ENCODE data around the gene TRIM42. TPM values are rescaled to one million over a fixed set of nuclear protein-coding genes. Genes with fewer than 3 reads are reported as not detected.

Gene TRIM42
- total RNA-seq, 1 donor from 2014 or later, result not detected

GRCh38 chr3:140682586-140682985, 4.7 kb downstream of the TRIM42 start:
- H3K27me3 Mint-ChIP-seq (ENCODE audit: unreplicated experiment), result no peaks in the 10 kb centered on the region
- no peak for DNase-seq
- no peaks in the 10 kb centered on the region for H3K4me1 Mint-ChIP-seq (ENCODE audit: low read depth, unreplicated experiment)
- no peak overlapping the region for H3K4me3 Mint-ChIP-seq (ENCODE audit: unreplicated experiment)
- H3K36me3 Mint-ChIP-seq (ENCODE audit: unreplicated experiment), result peaks cover 3% of the 10 kb centered on the region
- TF ChIP-seq CTCF (IDR thresholded peaks at IDR 0.05; ENCODE audit: partially characterized antibody, unreplicated experiment), result no peak
- peaks cover 3% of the 10 kb centered on the region for H3K9me3 Mint-ChIP-seq (ENCODE audit: unreplicated experiment)
- H3K27ac Mint-ChIP-seq (ENCODE audit: unreplicated experiment), result no peak overlapping the region

- Mint-ChIP-seq H3K9me3 (ENCODE audit: unreplicated experiment) (no peaks in the 10 kb centered on the region), H3K36me3 (ENCODE audit: unreplicated experiment) (peaks cover 5% of the 10 kb centered on the region), H3K27ac (ENCODE audit: unreplicated experiment) (no peak overlapping the region), H3K4me3 (ENCODE audit: unreplicated experiment) (no peak overlapping the region), H3K27me3 (ENCODE audit: unreplicated experiment) (no peaks in the 10 kb centered on the region), H3K4me1 (ENCODE audit: low read depth, unreplicated experiment) (no peaks in the 10 kb centered on the region)
- no peak for DNase-seq
- TF ChIP-seq CTCF (IDR thresholded peaks at IDR 0.05; ENCODE audit: partially characterized antibody, unreplicated experiment), result no peak
These were observed 8.3 kb downstream of the TRIM42 start for GRCh38 chr3:140686128-140686527.

- no peak overlapping the region for H3K4me3 Mint-ChIP-seq (ENCODE audit: unreplicated experiment)
- TF ChIP-seq CTCF (IDR thresholded peaks at IDR 0.05; ENCODE audit: partially characterized antibody, unreplicated experiment), result no peak
- H3K27me3 Mint-ChIP-seq (ENCODE audit: unreplicated experiment), result no peaks in the 10 kb centered on the region
- no peak overlapping the region for H3K27ac Mint-ChIP-seq (ENCODE audit: unreplicated experiment)
- no peaks in the 10 kb centered on the region for H3K9me3 Mint-ChIP-seq (ENCODE audit: unreplicated experiment)
- peaks cover 5% of the 10 kb centered on the region for H3K36me3 Mint-ChIP-seq (ENCODE audit: unreplicated experiment)
- no peak for DNase-seq
- no peaks in the 10 kb centered on the region for H3K4me1 Mint-ChIP-seq (ENCODE audit: low read depth, unreplicated experiment)
These were observed 9.1 kb downstream of the TRIM42 start for GRCh38 chr3:140686948-140687347.

GRCh38 chr3:140695361-140696061, 17.6 kb downstream of the TRIM42 start:
- no peaks in the 10 kb centered on the region for H3K27me3 Mint-ChIP-seq (ENCODE audit: unreplicated experiment)
- H3K9me3 Mint-ChIP-seq (ENCODE audit: unreplicated experiment), result no peaks in the 10 kb centered on the region
- no peak overlapping the region for H3K27ac Mint-ChIP-seq (ENCODE audit: unreplicated experiment)

More at GRCh38 chr3:140695361-140696061, 17.6 kb downstream of the TRIM42 start:
- Mint-ChIP-seq H3K4me1 (ENCODE audit: low read depth, unreplicated experiment) (no peaks in the 10 kb centered on the region), H3K4me3 (ENCODE audit: unreplicated experiment) (no peak overlapping the region), H3K36me3 (ENCODE audit: unreplicated experiment) (no peaks in the 10 kb centered on the region)
- no peak for TF ChIP-seq CTCF (IDR thresholded peaks at IDR 0.05; ENCODE audit: partially characterized antibody, unreplicated experiment)
- no peak for DNase-seq

Data from glutamatergic neuron (in vitro differentiated cells).